Nucleus accumbens (tissue), 56 donors: ENCODE results near the gene KPNA4.
A peak's percentile ranks its signal among the peaks of the same experiment; 100 is the strongest.
"Not testable (repeated sequence)": the region's sequence is repeated elsewhere in the genome, so short reads cannot be mapped to it uniquely, and the experiment has no call there.

ENCODE experiments used
- DNase-seq, 56 donors: peaks; one replicate each; lab custom pipeline; 2025; lab: John Stamatoyannopoulos, UW

KPNA4 gene

GRCh38 chr3:160573955-160574525 is 8.7 kb upstream of the KPNA4 start:
- not testable (repeated sequence) for DNase-seq

- DNase-seq = no peak
Observed at GRCh38 chr3:160569894-160570652, 4.7 kb upstream of the KPNA4 start.

GRCh38 chr3:160568989-160569388 is 3.6 kb upstream of the KPNA4 start:
- DNase-seq = no peak

- DNase-seq = no peak
Observed at GRCh38 chr3:160567774-160568173, 2.4 kb upstream of the KPNA4 start.

- DNase-seq = peak in 1 of 56 donors; percentile 30
Observed at GRCh38 chr3:160566499-160566898, 1.1 kb upstream of the KPNA4 start.

- DNase-seq = peak in 18 of 56 donors; percentile 45 to 93 (median 66)
Observed at GRCh38 chr3:160564949-160565441, 376 bp downstream of the KPNA4 start.

- peak in 24 of 56 donors; percentile 9 to 53 (median 26) for DNase-seq
Observed at GRCh38 chr3:160564258-160564911, 986 bp downstream of the KPNA4 start.

GRCh38 chr3:160562952-160563351 is 2.4 kb downstream of the KPNA4 start:
- DNase-seq = no peak

- DNase-seq = no peak
Observed at GRCh38 chr3:160557571-160557970, 7.8 kb downstream of the KPNA4 start.

GRCh38 chr3:160556141-160556540 is 9.2 kb downstream of the KPNA4 start:
- no peak for DNase-seq

GRCh38 chr3:160554980-160555379 is 10.4 kb downstream of the KPNA4 start:
- DNase-seq = no peak

- no peak for DNase-seq
Observed at GRCh38 chr3:160553827-160554226, 11.5 kb downstream of the KPNA4 start.

GRCh38 chr3:160546727-160547126 is 18.6 kb downstream of the KPNA4 start:
- DNase-seq = no peak

GRCh38 chr3:160545504-160545871 is 19.9 kb downstream of the KPNA4 start:
- DNase-seq = no peak

- DNase-seq = no peak
Observed at GRCh38 chr3:160544844-160545503, 20.4 kb downstream of the KPNA4 start.

- DNase-seq = no peak
Observed at GRCh38 chr3:160540551-160540950, 24.8 kb downstream of the KPNA4 start.

- no peak for DNase-seq
Observed at GRCh38 chr3:160538895-160539294, 26.5 kb downstream of the KPNA4 start.

- DNase-seq = no peak
Observed at GRCh38 chr3:160537729-160538128, 27.6 kb downstream of the KPNA4 start.

GRCh38 chr3:160532371-160532770 is 33.0 kb downstream of the KPNA4 start:
- DNase-seq = no peak

- no peak for DNase-seq
Observed at GRCh38 chr3:160531311-160531710, 34.1 kb downstream of the KPNA4 start.

GRCh38 chr3:160516391-160516790 is 49.0 kb downstream of the KPNA4 start:
- DNase-seq = not testable (repeated sequence)
